GM23338 (cell line): ENCODE data around the gene LSM3. TPM values are rescaled to one million over a fixed set of nuclear protein-coding genes. Genes with fewer than 3 reads are reported as not detected.

Experiments used
- ATAC-seq: fragments of 200-7000 bp; cut with Tn5 transposase; 3 replicates; pipeline ENCODE4 v1.9.1; 2020
- DNase-seq: peaks from one replicate; pipeline ENCODE4 v3.0.0-alpha.2; 2015; ENCODE audit warnings: low spot score
- H2AFZ ChIP-seq: fragments of 200-600 bp; sonication (generic); 2 replicates; pipeline ENCODE4 v1.8.0; 2016; ENCODE audit warnings: antibody characterized with exemption, mild to moderate bottlenecking, moderate library complexity
- H3F3A ChIP-seq: fragments of 200-600 bp; sonication (generic); replicated peaks from 2 replicates; pipeline ENCODE4 v1.8.0; 2017; ENCODE audit warnings: antibody characterized with exemption, mixed run types, low read depth
- H3K27ac ChIP-seq: fragments of 200-600 bp; sonication (generic); 2 replicates; pipeline ENCODE4 v1.6.1; 2016; ENCODE audit warnings: low read depth
- H3K27me3 ChIP-seq: fragments of 200-600 bp; sonication (generic); 2 replicates; pipeline ENCODE4 v1.8.0; 2016; ENCODE audit warnings: mild to moderate bottlenecking, mixed run types, moderate library complexity; ENCODE audit not compliant: insufficient read depth
- H3K36me3 ChIP-seq: fragments of 200-600 bp; sonication (generic); 2 replicates; pipeline ENCODE4 v1.8.0; 2016; ENCODE audit warnings: mild to moderate bottlenecking; ENCODE audit not compliant: insufficient read depth
- H3K4me1 ChIP-seq: fragments of 200-600 bp; sonication (generic); 2 replicates; pipeline ENCODE4 v1.8.0; 2016; ENCODE audit warnings: mild to moderate bottlenecking, moderate library complexity; ENCODE audit not compliant: insufficient read depth
- H3K4me2 ChIP-seq: fragments of 200-600 bp; sonication (generic); 2 replicates; pipeline ENCODE4 v1.7.1; 2017; ENCODE audit warnings: mixed run types
- H3K4me3 ChIP-seq: fragments of 200-600 bp; sonication (generic); 2 replicates; pipeline ENCODE4 v1.6.1; 2016; ENCODE audit warnings: mixed run types
- H3K79me2 ChIP-seq: fragments of 200-600 bp; sonication (generic); replicated peaks from 2 replicates; pipeline ENCODE4 v1.8.0; 2017; ENCODE audit warnings: mild to moderate bottlenecking; ENCODE audit not compliant: insufficient read depth
- H3K9me2 ChIP-seq: fragments of 200-600 bp; sonication (generic); 2 replicates; pipeline ENCODE4 v1.8.0; 2017; ENCODE audit not compliant: insufficient read depth
- H4K20me1 ChIP-seq: fragments of 200-600 bp; sonication (generic); replicated peaks from 2 replicates; pipeline ENCODE4 v1.8.0; 2017; ENCODE audit warnings: mild to moderate bottlenecking; ENCODE audit not compliant: insufficient read depth
- H3K27ac Mint-ChIP-seq: 2 replicates; pipeline ENCODE4 v1.8.0; 2020; ENCODE audit warnings: inconsistent platforms, mild to moderate bottlenecking, moderate library complexity, mixed read lengths
- H3K27me3 Mint-ChIP-seq: 3 replicates; pipeline ENCODE4 v1.8.0; 2022; ENCODE audit warnings: low read depth, mild to moderate bottlenecking, moderate library complexity, mixed read lengths, inconsistent platforms; ENCODE audit not compliant: insufficient read depth, poor library complexity
- H3K36me3 Mint-ChIP-seq: 3 replicates; pipeline ENCODE4 v1.8.0; 2021; ENCODE audit warnings: low read depth, mild to moderate bottlenecking, inconsistent platforms, moderate library complexity, mixed read lengths
- H3K4me1 Mint-ChIP-seq: 3 replicates; pipeline ENCODE4 v1.8.0; 2020; ENCODE audit warnings: mild to moderate bottlenecking, inconsistent platforms, mixed read lengths
- H3K4me3 Mint-ChIP-seq: 3 replicates; pipeline ENCODE4 v1.8.0; 2021; ENCODE audit warnings: moderate library complexity, mild to moderate bottlenecking, inconsistent platforms, mixed read lengths
- H3K9me3 Mint-ChIP-seq: 3 replicates; pipeline ENCODE4 v1.8.0; 2020; ENCODE audit warnings: moderate library complexity, mild to moderate bottlenecking, inconsistent platforms, mixed read lengths
- CREB1 ChIP-seq: fragments of 250-450 bp; sonication (Bioruptor Pico); IDR thresholded peaks from 2 replicates; pipeline ENCODE4 v1.5.0; 2020; ENCODE audit warnings: low read depth, mild to moderate bottlenecking, moderate library complexity
- JUNB ChIP-seq: IDR thresholded peaks from one replicate; pipeline ENCODE4 v1.6.1; 2016; ENCODE audit warnings: antibody characterized with exemption; ENCODE audit not compliant: unreplicated experiment
- STAT1 ChIP-seq: IDR thresholded peaks from one replicate; pipeline ENCODE4 v1.6.1; 2016; ENCODE audit warnings: antibody characterized with exemption; ENCODE audit not compliant: unreplicated experiment
- ZNF114 ChIP-seq: fragments of 250-450 bp; sonication (Bioruptor Pico); IDR thresholded peaks from 2 replicates; pipeline ENCODE4 v1.5.0; 2020; ENCODE audit warnings: mild to moderate bottlenecking, moderate library complexity
- ZNF331 ChIP-seq: fragments of 250-450 bp; sonication (Bioruptor Pico); IDR thresholded peaks from 2 replicates; pipeline ENCODE4 v1.5.0; 2020; ENCODE audit warnings: low read depth, mild to moderate bottlenecking, moderate library complexity
- polyA plus RNA-seq: library from polyadenylated mRNA; unstranded; fragments of >200 nt; fragmentation: Nextera tagmentation; extraction: Ambion mirVana; gene quantifications from 2 replicates; pipeline ENCODE4 v1.2.1, GENCODE V29; 2016
- total RNA-seq: library from RNA; depleted of rRNA; stranded (reverse); fragments of >200 nt; shearing (Covaris generic); gene quantifications from 2 replicates; pipeline ENCODE4 v1.2.3, GENCODE V29; 2014
- TF ChIP-seq, protein P1 (sequence below), 2 experiments: fragments of 200-600 bp in 1 of 2; sonication (generic) in 1 of 2; conservative IDR thresholded peaks; 2 replicates each; pipeline versions ENCODE4 v1.5.1 to v1.6.1; 2016 to 2017; ENCODE audit warnings: antibody characterized with exemption in 2 of 2, low read depth in 2 of 2, mild to moderate bottlenecking in 2 of 2, moderate library complexity in 1 of 2
- TF ChIP-seq, protein P2 (sequence below): fragments of 250-450 bp; sonication (Bioruptor Pico); IDR thresholded peaks from 2 replicates; pipeline ENCODE4 v1.5.0; 2020; ENCODE audit warnings: mild to moderate bottlenecking, moderate library complexity
- TF ChIP-seq, protein P3 (sequence below): IDR thresholded peaks from 2 replicates; pipeline ENCODE4 v1.6.1; 2016; ENCODE audit warnings: antibody characterized with exemption

The LSM3 gene
- total and polyA plus RNA-seq, 2 experiments from 2014 or later, result 20.1 to 71.5 TPM

DNA sequence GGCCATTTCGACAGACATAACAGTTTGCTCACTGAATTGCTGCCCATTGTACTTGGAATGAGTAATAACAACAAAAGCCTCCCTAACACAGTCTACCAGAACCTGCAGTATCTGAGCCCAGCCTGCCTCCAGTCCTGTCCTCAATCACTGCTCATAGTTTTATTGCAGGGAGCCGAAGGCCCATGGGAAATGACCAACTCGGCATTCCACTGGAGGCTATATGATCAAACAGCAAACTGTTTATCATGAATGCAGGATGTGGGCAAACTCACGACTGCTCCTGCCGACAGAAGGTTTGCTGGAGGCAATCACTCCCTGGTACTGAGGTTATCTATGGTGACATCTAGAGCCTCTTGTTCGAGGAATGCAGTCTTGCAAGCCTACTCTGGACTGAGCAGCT, 46.3 kb downstream of the LSM3 start:
- peaks cover under 1% of the 10 kb centered on the region for H3K27me3 Mint-ChIP-seq
- H3K4me1 Mint-ChIP-seq, result peaks cover 30% of the 10 kb centered on the region
- DNase-seq (no peak), ATAC-seq (no peak)
- H3F3A ChIP-seq, result no peaks in the 10 kb centered on the region
- 0 out of 3 replicates have a peak, but pooled peaks cover 3% of the 10 kb centered on the region for H3K36me3 Mint-ChIP-seq
- H3K79me2 ChIP-seq, result no peaks in the 10 kb centered on the region
- H3K9me3 Mint-ChIP-seq, result peaks cover 22% of the 10 kb centered on the region
- no peak overlapping the region for H3K4me3 Mint-ChIP-seq
- no peak overlapping the region for H2AFZ ChIP-seq
- H4K20me1 ChIP-seq, result no peaks in the 10 kb centered on the region
- H3K9me2 ChIP-seq, result 0 out of 2 replicates have a peak, but pooled peaks cover 7% of the 10 kb centered on the region
- TF ChIP-seq, protein P1, sequence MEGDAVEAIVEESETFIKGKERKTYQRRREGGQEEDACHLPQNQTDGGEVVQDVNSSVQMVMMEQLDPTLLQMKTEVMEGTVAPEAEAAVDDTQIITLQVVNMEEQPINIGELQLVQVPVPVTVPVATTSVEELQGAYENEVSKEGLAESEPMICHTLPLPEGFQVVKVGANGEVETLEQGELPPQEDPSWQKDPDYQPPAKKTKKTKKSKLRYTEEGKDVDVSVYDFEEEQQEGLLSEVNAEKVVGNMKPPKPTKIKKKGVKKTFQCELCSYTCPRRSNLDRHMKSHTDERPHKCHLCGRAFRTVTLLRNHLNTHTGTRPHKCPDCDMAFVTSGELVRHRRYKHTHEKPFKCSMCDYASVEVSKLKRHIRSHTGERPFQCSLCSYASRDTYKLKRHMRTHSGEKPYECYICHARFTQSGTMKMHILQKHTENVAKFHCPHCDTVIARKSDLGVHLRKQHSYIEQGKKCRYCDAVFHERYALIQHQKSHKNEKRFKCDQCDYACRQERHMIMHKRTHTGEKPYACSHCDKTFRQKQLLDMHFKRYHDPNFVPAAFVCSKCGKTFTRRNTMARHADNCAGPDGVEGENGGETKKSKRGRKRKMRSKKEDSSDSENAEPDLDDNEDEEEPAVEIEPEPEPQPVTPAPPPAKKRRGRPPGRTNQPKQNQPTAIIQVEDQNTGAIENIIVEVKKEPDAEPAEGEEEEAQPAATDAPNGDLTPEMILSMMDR (conservative IDR thresholded peaks at IDR 0.05; ENCODE audit: low read depth in 2 of 2), result no peak
- H3K27me3 ChIP-seq, result no peaks in the 10 kb centered on the region
- peaks cover 5% of the 10 kb centered on the region for H3K4me1 ChIP-seq
- H3K4me2 ChIP-seq, result no peak overlapping the region
- H3K4me3 ChIP-seq, result no peak overlapping the region
- no peaks in the 10 kb centered on the region; the same call in 1 of the 2 replicates for H3K36me3 ChIP-seq
- no peak overlapping the region for H3K27ac ChIP-seq
- H3K27ac Mint-ChIP-seq, result no peak overlapping the region

DNA sequence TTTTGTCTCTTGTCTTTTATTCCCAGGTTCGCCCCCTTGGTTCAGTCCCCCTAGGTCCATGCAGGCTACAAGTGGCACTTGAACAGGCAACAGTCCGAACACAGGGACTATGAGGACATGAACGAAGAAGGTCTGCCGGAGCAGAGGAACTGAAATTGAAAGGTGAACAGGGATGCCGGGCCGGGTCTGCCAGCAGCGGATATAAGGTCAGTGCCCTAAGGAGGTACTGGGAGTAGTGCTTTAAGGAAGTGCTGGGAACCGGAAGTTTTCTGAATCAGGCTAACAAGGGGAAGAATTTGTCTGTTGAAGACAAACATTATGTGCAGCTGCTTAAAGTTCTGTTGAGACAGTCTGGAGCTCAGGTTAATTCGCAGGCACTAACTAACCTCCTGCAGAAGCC, 46.8 kb downstream of the LSM3 start:
- Mint-ChIP-seq H3K27me3 (peaks cover 2% of the 10 kb centered on the region), H3K4me3 (no peak overlapping the region), H3K27ac (no peak overlapping the region), H3K36me3 (0 out of 3 replicates have a peak, but pooled peaks cover 3% of the 10 kb centered on the region), H3K9me3 (peaks cover 18% of the 10 kb centered on the region), H3K4me1 (peaks cover 30% of the 10 kb centered on the region)
- Histone ChIP-seq H3K4me2 (no peak overlapping the region), H3K9me2 (0 out of 2 replicates have a peak, but pooled peaks cover 7% of the 10 kb centered on the region), H3K36me3 (no peaks in the 10 kb centered on the region; the same call in 1 of the 2 replicates), H3F3A (no peaks in the 10 kb centered on the region), H2AFZ (no peak overlapping the region), H3K27ac (no peak overlapping the region), H3K79me2 (no peaks in the 10 kb centered on the region), H3K4me3 (no peak overlapping the region), H4K20me1 (no peaks in the 10 kb centered on the region), H3K27me3 (no peaks in the 10 kb centered on the region), H3K4me1 (peaks cover 5% of the 10 kb centered on the region)
- DNase-seq (no peak), ATAC-seq (no peak)
- TF ChIP-seq, protein P1 (conservative IDR thresholded peaks at IDR 0.05; ENCODE audit: low read depth in 2 of 2), result no peak
- TF ChIP-seq JUNB, result no peak
- TF ChIP-seq, protein P2, sequence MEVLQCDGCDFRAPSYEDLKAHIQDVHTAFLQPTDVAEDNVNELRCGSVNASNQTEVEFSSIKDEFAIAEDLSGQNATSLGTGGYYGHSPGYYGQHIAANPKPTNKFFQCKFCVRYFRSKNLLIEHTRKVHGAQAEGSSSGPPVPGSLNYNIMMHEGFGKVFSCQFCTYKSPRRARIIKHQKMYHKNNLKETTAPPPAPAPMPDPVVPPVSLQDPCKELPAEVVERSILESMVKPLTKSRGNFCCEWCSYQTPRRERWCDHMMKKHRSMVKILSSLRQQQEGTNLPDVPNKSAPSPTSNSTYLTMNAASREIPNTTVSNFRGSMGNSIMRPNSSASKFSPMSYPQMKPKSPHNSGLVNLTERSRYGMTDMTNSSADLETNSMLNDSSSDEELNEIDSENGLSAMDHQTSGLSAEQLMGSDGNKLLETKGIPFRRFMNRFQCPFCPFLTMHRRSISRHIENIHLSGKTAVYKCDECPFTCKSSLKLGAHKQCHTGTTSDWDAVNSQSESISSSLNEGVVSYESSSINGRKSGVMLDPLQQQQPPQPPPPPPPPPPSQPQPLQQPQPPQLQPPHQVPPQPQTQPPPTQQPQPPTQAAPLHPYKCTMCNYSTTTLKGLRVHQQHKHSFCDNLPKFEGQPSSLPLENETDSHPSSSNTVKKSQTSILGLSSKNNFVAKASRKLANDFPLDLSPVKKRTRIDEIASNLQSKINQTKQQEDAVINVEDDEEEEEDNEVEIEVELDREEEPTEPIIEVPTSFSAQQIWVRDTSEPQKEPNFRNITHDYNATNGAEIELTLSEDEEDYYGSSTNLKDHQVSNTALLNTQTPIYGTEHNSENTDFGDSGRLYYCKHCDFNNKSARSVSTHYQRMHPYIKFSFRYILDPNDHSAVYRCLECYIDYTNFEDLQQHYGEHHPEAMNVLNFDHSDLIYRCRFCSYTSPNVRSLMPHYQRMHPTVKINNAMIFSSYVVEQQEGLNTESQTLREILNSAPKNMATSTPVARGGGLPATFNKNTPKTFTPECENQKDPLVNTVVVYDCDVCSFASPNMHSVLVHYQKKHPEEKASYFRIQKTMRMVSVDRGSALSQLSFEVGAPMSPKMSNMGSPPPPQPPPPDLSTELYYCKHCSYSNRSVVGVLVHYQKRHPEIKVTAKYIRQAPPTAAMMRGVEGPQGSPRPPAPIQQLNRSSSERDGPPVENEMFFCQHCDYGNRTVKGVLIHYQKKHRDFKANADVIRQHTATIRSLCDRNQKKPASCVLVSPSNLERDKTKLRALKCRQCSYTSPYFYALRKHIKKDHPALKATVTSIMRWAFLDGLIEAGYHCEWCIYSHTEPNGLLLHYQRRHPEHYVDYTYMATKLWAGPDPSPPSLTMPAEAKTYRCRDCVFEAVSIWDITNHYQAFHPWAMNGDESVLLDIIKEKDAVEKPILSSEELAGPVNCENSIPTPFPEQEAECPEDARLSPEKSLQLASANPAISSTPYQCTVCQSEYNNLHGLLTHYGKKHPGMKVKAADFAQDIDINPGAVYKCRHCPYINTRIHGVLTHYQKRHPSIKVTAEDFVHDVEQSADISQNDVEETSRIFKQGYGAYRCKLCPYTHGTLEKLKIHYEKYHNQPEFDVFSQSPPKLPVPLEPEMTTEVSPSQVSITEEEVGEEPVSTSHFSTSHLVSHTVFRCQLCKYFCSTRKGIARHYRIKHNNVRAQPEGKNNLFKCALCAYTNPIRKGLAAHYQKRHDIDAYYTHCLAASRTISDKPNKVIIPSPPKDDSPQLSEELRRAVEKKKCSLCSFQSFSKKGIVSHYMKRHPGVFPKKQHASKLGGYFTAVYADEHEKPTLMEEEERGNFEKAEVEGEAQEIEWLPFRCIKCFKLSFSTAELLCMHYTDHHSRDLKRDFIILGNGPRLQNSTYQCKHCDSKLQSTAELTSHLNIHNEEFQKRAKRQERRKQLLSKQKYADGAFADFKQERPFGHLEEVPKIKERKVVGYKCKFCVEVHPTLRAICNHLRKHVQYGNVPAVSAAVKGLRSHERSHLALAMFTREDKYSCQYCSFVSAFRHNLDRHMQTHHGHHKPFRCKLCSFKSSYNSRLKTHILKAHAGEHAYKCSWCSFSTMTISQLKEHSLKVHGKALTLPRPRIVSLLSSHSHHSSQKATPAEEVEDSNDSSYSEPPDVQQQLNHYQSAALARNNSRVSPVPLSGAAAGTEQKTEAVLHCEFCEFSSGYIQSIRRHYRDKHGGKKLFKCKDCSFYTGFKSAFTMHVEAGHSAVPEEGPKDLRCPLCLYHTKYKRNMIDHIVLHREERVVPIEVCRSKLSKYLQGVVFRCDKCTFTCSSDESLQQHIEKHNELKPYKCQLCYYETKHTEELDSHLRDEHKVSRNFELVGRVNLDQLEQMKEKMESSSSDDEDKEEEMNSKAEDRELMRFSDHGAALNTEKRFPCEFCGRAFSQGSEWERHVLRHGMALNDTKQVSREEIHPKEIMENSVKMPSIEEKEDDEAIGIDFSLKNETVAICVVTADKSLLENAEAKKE, result no peak
- TF ChIP-seq STAT1, result no peak
- TF ChIP-seq, protein P3, sequence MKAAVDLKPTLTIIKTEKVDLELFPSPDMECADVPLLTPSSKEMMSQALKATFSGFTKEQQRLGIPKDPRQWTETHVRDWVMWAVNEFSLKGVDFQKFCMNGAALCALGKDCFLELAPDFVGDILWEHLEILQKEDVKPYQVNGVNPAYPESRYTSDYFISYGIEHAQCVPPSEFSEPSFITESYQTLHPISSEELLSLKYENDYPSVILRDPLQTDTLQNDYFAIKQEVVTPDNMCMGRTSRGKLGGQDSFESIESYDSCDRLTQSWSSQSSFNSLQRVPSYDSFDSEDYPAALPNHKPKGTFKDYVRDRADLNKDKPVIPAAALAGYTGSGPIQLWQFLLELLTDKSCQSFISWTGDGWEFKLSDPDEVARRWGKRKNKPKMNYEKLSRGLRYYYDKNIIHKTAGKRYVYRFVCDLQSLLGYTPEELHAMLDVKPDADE, result no peak
- TF ChIP-seq ZNF331 (CRISPR knock-in tag), result no peak
- TF ChIP-seq ZNF114 (CRISPR knock-in tag), result no peak
- TF ChIP-seq CREB1 (CRISPR knock-in tag), result no peak
